Body of pancreas (tissue), 4 donors: Measurements from ENCODE around the gene SNED1.

Experiments used
- POLR2A ChIP-seq, 3 donors: fragments of 450-650 bp; IDR thresholded peaks; one replicate each; pipeline ENCODE4 v1.6.1; 2016; ENCODE audit warnings: antibody characterized with exemption in 3 of 3, mild to moderate bottlenecking in 2 of 3
- TF ChIP-seq, protein P1 (sequence below), 7 experiments: fragments of 450-650 bp in 4 of 7; fragments of 200-600 bp in 3 of 7; sonication (generic) in 3 of 7; IDR thresholded peaks; one replicate each; pipeline ENCODE4 v1.5.1; 2016 to 2019; ENCODE audit warnings: antibody characterized with exemption in 7 of 7

DNA sequence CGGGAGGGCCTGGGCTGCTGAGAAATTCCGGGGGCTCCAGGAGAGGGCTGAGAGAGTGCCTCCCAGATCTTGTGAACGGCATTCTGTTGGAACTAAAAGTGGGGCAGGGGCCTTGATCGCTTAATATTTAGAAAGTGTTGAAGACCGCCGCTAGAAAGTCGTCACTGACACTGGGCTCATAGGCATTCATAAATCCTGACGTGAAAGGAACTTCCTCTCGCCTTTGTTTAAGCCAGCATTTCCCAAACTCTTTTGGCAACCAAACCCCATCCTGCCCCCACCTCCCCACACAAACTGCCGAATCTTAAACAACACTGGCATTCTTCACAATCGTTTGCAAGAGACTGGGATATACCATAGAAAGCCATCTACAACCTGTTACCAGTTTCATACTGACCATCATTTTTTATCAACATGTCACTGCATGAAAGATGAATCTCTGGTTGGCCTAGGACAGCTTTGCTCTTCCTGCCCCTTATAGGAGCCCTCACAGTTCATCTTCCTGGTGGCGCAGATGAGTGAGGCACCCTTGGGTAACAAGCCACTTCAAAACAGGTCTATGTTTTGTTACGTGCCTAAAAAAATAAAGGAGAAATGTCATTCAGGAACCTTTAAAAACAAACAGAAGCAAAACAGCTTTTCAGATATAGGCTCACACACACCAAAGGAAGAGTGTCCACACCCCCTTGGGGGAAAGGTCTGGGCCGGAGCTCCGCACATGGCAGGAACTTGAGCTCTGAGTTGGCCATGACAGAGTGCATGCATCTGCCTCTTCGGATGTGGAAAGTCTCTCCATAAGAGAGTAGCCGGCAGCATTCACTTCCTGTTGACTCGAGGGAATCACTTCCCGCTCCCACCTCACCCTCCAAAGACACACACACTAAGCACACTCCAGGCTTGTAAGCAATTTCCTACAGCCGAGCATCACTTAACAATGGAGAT is 90.6 kb downstream of the SNED1 start:
- TF ChIP-seq POLR2A (IDR thresholded peaks at IDR 0.05) = no peak
- TF ChIP-seq, protein P1, sequence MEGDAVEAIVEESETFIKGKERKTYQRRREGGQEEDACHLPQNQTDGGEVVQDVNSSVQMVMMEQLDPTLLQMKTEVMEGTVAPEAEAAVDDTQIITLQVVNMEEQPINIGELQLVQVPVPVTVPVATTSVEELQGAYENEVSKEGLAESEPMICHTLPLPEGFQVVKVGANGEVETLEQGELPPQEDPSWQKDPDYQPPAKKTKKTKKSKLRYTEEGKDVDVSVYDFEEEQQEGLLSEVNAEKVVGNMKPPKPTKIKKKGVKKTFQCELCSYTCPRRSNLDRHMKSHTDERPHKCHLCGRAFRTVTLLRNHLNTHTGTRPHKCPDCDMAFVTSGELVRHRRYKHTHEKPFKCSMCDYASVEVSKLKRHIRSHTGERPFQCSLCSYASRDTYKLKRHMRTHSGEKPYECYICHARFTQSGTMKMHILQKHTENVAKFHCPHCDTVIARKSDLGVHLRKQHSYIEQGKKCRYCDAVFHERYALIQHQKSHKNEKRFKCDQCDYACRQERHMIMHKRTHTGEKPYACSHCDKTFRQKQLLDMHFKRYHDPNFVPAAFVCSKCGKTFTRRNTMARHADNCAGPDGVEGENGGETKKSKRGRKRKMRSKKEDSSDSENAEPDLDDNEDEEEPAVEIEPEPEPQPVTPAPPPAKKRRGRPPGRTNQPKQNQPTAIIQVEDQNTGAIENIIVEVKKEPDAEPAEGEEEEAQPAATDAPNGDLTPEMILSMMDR (IDR thresholded peaks at IDR 0.05) = no peak
